ENCODE measurements around the gene SCT. TPM values are rescaled to one million over a fixed set of nuclear protein-coding genes. Genes with fewer than 3 reads are reported as not detected.

Gene SCT
- total and polyA plus RNA-seq, 2 donors (not counting 3 experiments of a cell fraction or from before 2014, with no cell fraction given), result not detected

- TF ChIP-seq POLR2AphosphoS5 (IDR thresholded peaks at IDR 0.05; ENCODE audit: insufficient read depth, low read depth, low read length) (no peak), CTCF (IDR thresholded peaks at IDR 0.05; ENCODE audit: extremely low read depth in 1 of 2, insufficient read depth in 1 of 2, low read depth in 1 of 2, low read length in 2 of 2) (no peak), EZH2 (IDR thresholded peaks at IDR 0.05; ENCODE audit: borderline replicate concordance, low read depth, low read length, severe bottlenecking) (no peak), POLR2A (IDR thresholded peaks at IDR 0.05; ENCODE audit: low read depth, low read length) (no peak), GATA2 (IDR thresholded peaks at IDR 0.05; ENCODE audit: insufficient read depth, insufficient read length, low read depth, low read length) (no peak), MAX (IDR thresholded peaks at IDR 0.05; ENCODE audit: insufficient read depth, insufficient read length) (no peak), MYC (IDR thresholded peaks at IDR 0.05; ENCODE audit: low read depth, low read length) (no peak), JUN (IDR thresholded peaks at IDR 0.05; ENCODE audit: borderline replicate concordance, insufficient read depth, insufficient read length, low read depth) (no peak), FOS (IDR thresholded peaks at IDR 0.05; ENCODE audit: borderline replicate concordance, insufficient read depth, low read length) (no peak)
- H3K4me3 ChIP-seq (replicated peaks in 1 of 3; ENCODE audit: insufficient read depth in 1 of 3, low read depth in 1 of 3, low read length in 3 of 3), result no peak overlapping the region
- CTCF ChIA-PET, result no interaction called here
- H3K79me2 ChIP-seq (ENCODE audit: control insufficient read depth, insufficient read depth, low read length), result no peaks in the 10 kb centered on the region
- H3K27me3 ChIP-seq (ENCODE audit: control insufficient read depth in 2 of 2, insufficient read depth in 2 of 2, low read length in 2 of 2), result no peaks in the 10 kb centered on the region
- intact Hi-C loops (cut with micrococcal nuclease), result loop anchor here (5.0 kb wide), 1 partner anchor 36 kb away; the partner anchor contains the start of gene PHRF1
- peaks cover 7 to 42% of the 10 kb centered on the region in 2 experiments for H3K36me3 ChIP-seq (ENCODE audit: control insufficient read depth in 2 of 2, extremely low read depth in 1 of 2, insufficient read depth in 2 of 2, low read length in 2 of 2)
- no TSS peak for BruUV-seq (replicated peaks)
- no peaks in the 10 kb centered on the region for H4K20me1 ChIP-seq (replicated peaks; ENCODE audit: control insufficient read depth, extremely low read depth, insufficient read depth, low read length)
- peaks cover 6% of the 10 kb centered on the region for H3K4me1 ChIP-seq (ENCODE audit: control insufficient read depth, extremely low read depth, insufficient read depth, low read length)
- dilution Hi-C loops (cut with MboI; ENCODE audit: extremely low pct_ligation_motif_present, low sequenced_read_pairs), result no loop called here
- POLR2A ChIA-PET, result no interaction called here
- H2AFZ ChIP-seq (ENCODE audit: low read depth, low read length), result no peak overlapping the region
- no peak overlapping the region for H3K27ac ChIP-seq (ENCODE audit: insufficient read depth, low read depth, low read length)
- no peaks in the 10 kb centered on the region for H3K9me3 ChIP-seq (replicated peaks; ENCODE audit: control insufficient read depth, insufficient read depth, low read length)
- DNase-seq (ENCODE audit: low read depth, low spot score) (no peak), FAIRE-seq (no peak)
- H3K9ac ChIP-seq (replicated peaks; ENCODE audit: extremely low read depth, insufficient read depth, low read length), result no peak overlapping the region
- no peak overlapping the region for H3K4me2 ChIP-seq (ENCODE audit: insufficient read depth, low read length)
- H3K9me1 ChIP-seq (replicated peaks; ENCODE audit: control insufficient read depth, extremely low read depth, insufficient read depth, low read length), result no peaks in the 10 kb centered on the region
Measured at GRCh38 chr11:612961-613300, 14.1 kb downstream of the SCT start.

Data from endothelial cell of umbilical vein (primary cell).